Stimulated activated memory B cell treated with anti-CD40 and anti-IgM and Interleukin-4, amounts not matched to agents 10 μg/mL and 1 μg/mL and 100 μg/mL, for 72 hours (primary cell): Measurements from ENCODE around the gene RPH3AL.
"Not testable (repeated sequence)": the region's sequence is repeated elsewhere in the genome, so short reads cannot be mapped to it uniquely, and the experiment has no call there.

Experiments used
- ATAC-seq: fragments of 150-1000 bp; cut with Tn5 transposase; 2 replicates; pipeline ENCODE4 v1.10.0; 2021
- H3K27ac Mint-ChIP-seq: one replicate; pipeline ENCODE4 v1.8.0; 2022; ENCODE audit warnings: mild to moderate bottlenecking, mixed read lengths
- H3K27me3 Mint-ChIP-seq: one replicate; pipeline ENCODE4 v1.8.0; 2022; ENCODE audit warnings: mixed read lengths
- H3K36me3 Mint-ChIP-seq: one replicate; pipeline ENCODE4 v1.8.0; 2022; ENCODE audit warnings: mixed read lengths
- H3K4me1 Mint-ChIP-seq: one replicate; pipeline ENCODE4 v1.8.0; 2022; ENCODE audit warnings: mixed read lengths
- H3K4me3 Mint-ChIP-seq: one replicate; pipeline ENCODE4 v1.8.0; 2022; ENCODE audit warnings: mild to moderate bottlenecking, moderate library complexity, mixed read lengths
- H3K9me3 Mint-ChIP-seq: one replicate; pipeline ENCODE4 v1.8.0; 2022; ENCODE audit warnings: mixed read lengths

RPH3AL gene

GRCh38 chr17:210402-210801, 142.2 kb downstream of the RPH3AL start:
- H3K36me3 Mint-ChIP-seq = peaks cover 11% of the 10 kb centered on the region
- no peaks in the 10 kb centered on the region for H3K27me3 Mint-ChIP-seq
- no peaks in the 10 kb centered on the region for H3K4me1 Mint-ChIP-seq
- no peak overlapping the region for H3K27ac Mint-ChIP-seq
- peaks cover 10% of the 10 kb centered on the region for H3K9me3 Mint-ChIP-seq
- H3K4me3 Mint-ChIP-seq = no peak overlapping the region
- ATAC-seq = no peak

DNA sequence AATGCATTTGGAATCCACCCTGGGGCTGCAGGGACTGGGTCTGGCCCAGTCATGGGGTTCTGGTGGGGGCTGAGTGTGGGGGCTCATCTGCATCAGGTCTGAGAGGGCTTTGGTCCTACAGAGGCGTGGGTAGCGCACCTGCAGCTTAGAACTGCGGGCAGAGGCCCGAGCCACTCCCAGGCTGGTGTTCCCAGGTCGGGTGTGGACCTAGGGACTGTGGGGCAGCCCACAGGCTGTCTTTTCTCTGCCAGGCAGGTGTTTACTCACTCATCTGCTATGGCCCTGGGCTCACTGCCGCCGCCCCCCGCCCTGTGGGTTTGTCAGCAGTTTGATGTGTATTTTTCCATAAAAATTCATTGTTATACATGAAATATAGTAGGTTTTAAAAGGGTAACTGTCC, 144.2 kb downstream of the RPH3AL start:
- Mint-ChIP-seq H3K36me3 (peaks cover 8% of the 10 kb centered on the region), H3K4me1 (no peaks in the 10 kb centered on the region), H3K27me3 (no peaks in the 10 kb centered on the region), H3K9me3 (peaks cover 10% of the 10 kb centered on the region), H3K4me3 (no peak overlapping the region), H3K27ac (no peak overlapping the region)
- no peak for ATAC-seq

GRCh38 chr17:207775-208174, 144.8 kb downstream of the RPH3AL start:
- Mint-ChIP-seq H3K9me3 (peaks cover 10% of the 10 kb centered on the region), H3K36me3 (peaks cover 6% of the 10 kb centered on the region), H3K27ac (no peak overlapping the region), H3K4me1 (no peaks in the 10 kb centered on the region), H3K27me3 (no peaks in the 10 kb centered on the region), H3K4me3 (no peak overlapping the region)
- ATAC-seq = no peak

DNA sequence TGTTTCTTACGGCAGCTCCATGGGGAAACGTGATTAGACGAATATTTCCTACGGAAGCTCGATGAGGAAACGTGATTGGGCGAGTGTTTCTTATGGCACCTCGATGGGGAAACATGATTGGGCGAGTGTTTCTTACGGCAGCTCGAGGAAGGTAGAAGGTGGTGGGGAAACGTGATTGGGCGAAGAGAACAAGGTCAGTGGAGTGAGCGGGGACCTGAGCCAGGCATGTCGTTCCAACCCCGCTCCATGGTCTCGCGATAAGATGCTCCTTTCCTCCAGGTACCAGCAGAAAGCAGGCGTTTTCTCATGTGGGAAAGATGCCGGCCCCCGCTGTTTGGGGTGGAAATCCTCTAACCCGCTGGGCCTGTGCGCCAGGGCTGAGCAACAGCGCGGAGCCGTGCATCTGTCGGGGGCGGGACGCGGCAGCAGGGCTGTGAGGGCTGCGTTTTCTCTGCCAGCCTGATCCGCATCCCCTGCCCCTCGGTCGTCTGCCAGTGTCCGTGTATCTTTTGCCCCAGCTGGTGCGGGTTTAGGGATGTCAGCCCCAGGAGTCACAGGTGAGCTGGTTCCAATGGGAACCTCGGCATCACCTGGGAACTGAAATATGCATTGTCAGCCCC, 145.6 kb downstream of the RPH3AL start:
- H3K36me3 Mint-ChIP-seq = peaks cover 6% of the 10 kb centered on the region

GRCh38 chr17:206484-206883, 146.1 kb downstream of the RPH3AL start:
- peaks cover 10% of the 10 kb centered on the region for H3K9me3 Mint-ChIP-seq
- not testable (repeated sequence) for H3K27ac Mint-ChIP-seq, ATAC-seq, H3K36me3 Mint-ChIP-seq, H3K27me3 Mint-ChIP-seq, H3K4me1 Mint-ChIP-seq, H3K4me3 Mint-ChIP-seq

More for the DNA sequence above, 145.6 kb downstream of the RPH3AL start:
- ATAC-seq = no peak
- H3K9me3 Mint-ChIP-seq = peaks cover 10% of the 10 kb centered on the region
- no peaks in the 10 kb centered on the region for H3K4me1 Mint-ChIP-seq
- no peak overlapping the region for H3K27ac Mint-ChIP-seq
- no peak overlapping the region for H3K4me3 Mint-ChIP-seq
- H3K27me3 Mint-ChIP-seq = no peaks in the 10 kb centered on the region

- H3K27ac Mint-ChIP-seq = no peak overlapping the region
- no peak for ATAC-seq
- H3K9me3 Mint-ChIP-seq = peaks cover 10% of the 10 kb centered on the region
- no peaks in the 10 kb centered on the region for H3K27me3 Mint-ChIP-seq
- no peak overlapping the region for H3K4me3 Mint-ChIP-seq
- peaks cover 2% of the 10 kb centered on the region for H3K36me3 Mint-ChIP-seq
- no peaks in the 10 kb centered on the region for H3K4me1 Mint-ChIP-seq
Measured at GRCh38 chr17:205817-206216, 146.8 kb downstream of the RPH3AL start.

DNA sequence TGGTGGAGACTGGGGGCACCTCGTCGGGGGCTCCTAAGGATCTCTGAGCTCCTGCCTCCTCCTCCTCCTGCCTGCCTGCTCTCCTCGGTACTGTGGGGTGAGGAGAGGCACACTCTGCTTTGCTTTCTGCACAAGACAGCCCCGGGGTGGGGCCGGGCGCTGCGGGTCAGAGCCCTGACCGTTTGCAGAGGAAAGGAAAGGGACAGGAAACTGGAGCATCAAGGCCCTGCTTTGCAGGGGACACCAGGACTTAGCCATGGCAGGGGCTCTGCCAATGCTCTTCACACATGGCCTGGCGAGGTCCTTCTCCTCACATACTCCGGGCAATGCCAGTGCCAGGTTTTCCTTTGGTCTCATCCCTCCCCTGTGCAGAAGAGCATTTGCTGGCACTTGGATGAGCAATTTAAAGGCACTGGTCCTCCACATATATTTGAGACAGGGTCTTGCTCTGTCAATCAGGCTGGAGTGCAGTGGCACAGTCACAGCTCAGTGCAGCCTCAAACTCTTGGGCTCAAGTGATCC, 147.4 kb downstream of the RPH3AL start:
- peaks cover 5% of the 10 kb centered on the region for H3K27me3 Mint-ChIP-seq
- H3K36me3 Mint-ChIP-seq = no peaks in the 10 kb centered on the region
- H3K27ac Mint-ChIP-seq = no peak overlapping the region
- no peak overlapping the region for H3K4me3 Mint-ChIP-seq
- no peak for ATAC-seq
- peaks cover 10% of the 10 kb centered on the region for H3K9me3 Mint-ChIP-seq
- H3K4me1 Mint-ChIP-seq = no peaks in the 10 kb centered on the region

GRCh38 chr17:204427-205147, 148.0 kb downstream of the RPH3AL start:
- Mint-ChIP-seq H3K9me3 (peaks cover 10% of the 10 kb centered on the region), H3K27ac (no peak overlapping the region), H3K36me3 (no peaks in the 10 kb centered on the region), H3K27me3 (peaks cover 11% of the 10 kb centered on the region), H3K4me1 (no peaks in the 10 kb centered on the region), H3K4me3 (no peak overlapping the region)
- ATAC-seq = no peak

GRCh38 chr17:202501-202951, 150.1 kb downstream of the RPH3AL start:
- ATAC-seq = no peak
- no peak overlapping the region for H3K4me3 Mint-ChIP-seq
- H3K27me3 Mint-ChIP-seq = peaks cover 29% of the 10 kb centered on the region
- H3K9me3 Mint-ChIP-seq = peaks cover 8% of the 10 kb centered on the region
- H3K4me1 Mint-ChIP-seq = no peaks in the 10 kb centered on the region
- no peaks in the 10 kb centered on the region for H3K36me3 Mint-ChIP-seq
- H3K27ac Mint-ChIP-seq = no peak overlapping the region

DNA sequence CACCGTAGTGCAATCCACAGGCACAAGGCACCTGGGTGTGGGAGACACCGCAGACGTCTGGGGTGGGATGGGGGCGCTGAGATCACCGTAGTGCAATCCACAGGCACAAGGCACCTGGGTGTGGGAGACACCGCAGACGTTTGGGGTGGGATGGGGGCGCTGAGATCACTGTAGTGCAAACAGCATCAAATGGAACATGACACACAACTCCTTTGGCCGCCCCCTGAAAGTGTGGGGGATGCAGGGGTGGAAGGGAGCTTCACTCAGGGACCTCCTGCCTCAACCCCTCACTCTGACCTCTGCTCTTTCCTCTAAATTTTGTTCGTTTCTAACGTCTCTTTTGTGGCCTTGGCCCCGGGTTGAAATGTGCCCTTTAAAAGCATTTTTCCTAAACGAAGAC, 150.9 kb downstream of the RPH3AL start:
- not testable (repeated sequence) for H3K36me3 Mint-ChIP-seq, H3K4me3 Mint-ChIP-seq, H3K27ac Mint-ChIP-seq, H3K9me3 Mint-ChIP-seq, ATAC-seq, H3K4me1 Mint-ChIP-seq
- peaks cover 37% of the 10 kb centered on the region for H3K27me3 Mint-ChIP-seq

- H3K36me3 Mint-ChIP-seq, H3K9me3 Mint-ChIP-seq, H3K27ac Mint-ChIP-seq, ATAC-seq, H3K4me1 Mint-ChIP-seq, H3K4me3 Mint-ChIP-seq: not testable (repeated sequence)
- peaks cover 42% of the 10 kb centered on the region for H3K27me3 Mint-ChIP-seq
Measured at GRCh38 chr17:201257-201656, 151.3 kb downstream of the RPH3AL start.

DNA sequence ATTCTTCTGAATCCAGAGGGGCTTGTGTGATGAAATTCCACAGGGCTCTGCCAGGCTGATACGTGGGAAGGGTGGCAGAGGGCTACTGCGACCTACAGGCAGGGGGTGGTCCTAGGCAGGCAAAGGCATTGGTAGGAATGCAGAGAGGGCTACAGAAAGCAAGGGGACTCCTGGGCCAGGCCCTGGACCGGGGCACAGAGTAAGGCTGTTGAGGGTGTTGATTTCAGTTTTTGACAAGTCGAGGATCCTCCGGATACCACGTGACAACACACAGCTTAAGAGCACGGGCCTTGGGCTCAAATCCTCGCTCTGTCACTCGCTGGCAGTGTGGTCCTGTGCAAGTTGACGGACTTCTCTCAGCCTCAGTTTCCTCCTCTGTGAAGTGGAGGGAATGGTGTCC, 152.0 kb downstream of the RPH3AL start:
- Mint-ChIP-seq H3K4me3 (no peak overlapping the region), H3K36me3 (no peaks in the 10 kb centered on the region), H3K27ac (no peak overlapping the region), H3K4me1 (no peaks in the 10 kb centered on the region), H3K9me3 (no peaks in the 10 kb centered on the region), H3K27me3 (peaks cover 44% of the 10 kb centered on the region)
- ATAC-seq = no peak

DNA sequence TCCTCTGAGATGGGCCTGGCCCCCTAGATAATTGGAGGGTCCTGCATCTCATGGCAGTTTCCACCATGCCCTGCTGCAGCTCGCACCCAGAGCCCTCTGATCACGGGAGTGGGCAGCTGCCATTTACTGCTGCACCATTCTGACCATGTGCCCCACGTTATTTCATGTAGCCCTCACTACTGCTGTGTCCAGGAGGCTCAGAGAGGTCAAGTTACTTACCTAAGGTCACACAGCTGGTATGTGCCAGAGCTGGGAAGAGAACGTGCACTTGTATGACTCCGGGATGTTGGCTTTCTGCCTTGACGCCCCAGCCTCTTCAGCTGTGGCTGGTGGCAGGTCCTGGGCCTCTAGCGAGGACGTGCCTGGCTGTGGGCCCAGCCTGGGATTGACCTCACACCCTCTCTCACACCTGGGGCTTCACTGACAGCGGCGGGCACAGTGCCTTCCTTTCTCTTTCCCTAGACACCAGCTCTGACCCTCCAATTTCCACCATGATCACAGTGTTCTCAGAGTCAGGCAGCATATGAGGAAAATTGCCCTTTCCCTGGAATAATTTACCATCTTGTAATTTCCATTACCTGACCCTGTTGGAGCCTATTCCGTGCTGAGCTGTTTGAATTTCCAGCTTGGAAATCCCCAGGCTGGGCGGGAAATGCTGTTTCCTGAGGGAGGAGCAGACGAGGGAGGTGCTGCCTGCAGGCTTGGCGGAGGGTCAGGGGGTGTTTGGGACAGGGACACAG, 152.6 kb downstream of the RPH3AL start:
- Mint-ChIP-seq H3K36me3 (no peaks in the 10 kb centered on the region), H3K27me3 (peaks cover 44% of the 10 kb centered on the region), H3K27ac (no peak overlapping the region), H3K9me3 (no peaks in the 10 kb centered on the region), H3K4me1 (no peaks in the 10 kb centered on the region), H3K4me3 (no peak overlapping the region)
- ATAC-seq = peak; percentile 24

- ATAC-seq = no peak
- Mint-ChIP-seq H3K36me3 (no peaks in the 10 kb centered on the region), H3K9me3 (no peaks in the 10 kb centered on the region), H3K27me3 (peaks cover 44% of the 10 kb centered on the region), H3K4me3 (no peak overlapping the region), H3K4me1 (no peaks in the 10 kb centered on the region), H3K27ac (no peak overlapping the region)
Measured at GRCh38 chr17:199191-199604, 153.4 kb downstream of the RPH3AL start.

DNA sequence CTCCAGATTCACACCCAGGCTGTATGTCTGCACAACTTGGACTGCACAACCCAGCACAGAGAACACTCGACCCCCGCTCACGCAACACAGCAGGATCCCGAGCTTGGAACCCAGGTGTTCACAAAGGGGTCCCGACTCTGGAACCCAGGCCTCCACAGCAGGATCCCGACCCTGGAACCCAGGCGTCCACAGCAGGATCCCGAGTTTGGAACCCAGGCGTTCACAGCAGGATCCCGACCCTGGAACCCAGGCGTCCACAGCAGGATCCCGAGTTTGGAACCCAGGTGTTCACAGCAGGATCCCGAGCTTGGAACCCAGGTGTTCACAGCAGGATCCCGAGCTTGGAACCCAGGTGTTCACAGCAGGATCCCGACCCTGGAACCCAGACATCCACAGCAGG, 154.4 kb downstream of the RPH3AL start:
- H3K4me3 Mint-ChIP-seq, H3K9me3 Mint-ChIP-seq, H3K27ac Mint-ChIP-seq, H3K4me1 Mint-ChIP-seq, ATAC-seq, H3K36me3 Mint-ChIP-seq: not testable (repeated sequence)
- H3K27me3 Mint-ChIP-seq = peaks cover 44% of the 10 kb centered on the region
